B cell (primary cell): Measurements from ENCODE around the gene SLC6A12. TPM values are rescaled to one million over a fixed set of nuclear protein-coding genes. Genes with fewer than 3 reads are reported as not detected.

Experiments
- ATAC-seq: fragments of 200-7000 bp; cut with Tn5 transposase; one replicate; pipeline ENCODE4 v1.10.0; 2021; ENCODE audit warnings: low read depth, mild to moderate bottlenecking, moderate number of reproducible peaks, moderate library complexity
- CTCF ChIA-PET: fragments of 350-600 bp; sonication (Branson Sonifier 250); formaldehyde crosslinking; loops from one replicate; lab custom pipeline; 2021; ENCODE audit warnings: antibody characterized with exemption, inconsistent platforms; lab: Charles Lee
- POLR2A ChIA-PET: fragments of 350-600 bp; sonication (Branson Sonifier 250); formaldehyde crosslinking; loops from one replicate; lab custom pipeline; 2021; ENCODE audit warnings: antibody characterized with exemption; lab: Charles Lee
- DNase-seq: peaks from one replicate; pipeline ENCODE4 v3.0.0; 2013
- H2AFZ ChIP-seq: 2 replicates; pipeline ENCODE4 v1.6.1; 2012; ENCODE audit warnings: mild to moderate bottlenecking, low read depth, low read length; ENCODE audit not compliant: insufficient read depth, poor library complexity, severe bottlenecking
- H3K27ac ChIP-seq, 2 donors: 1 replicate in 1 of 2; 2 replicates in 1 of 2; pipeline ENCODE4 v1.5.1; 2012 to 2013; ENCODE audit warnings: low read length in 2 of 2, mild to moderate bottlenecking in 2 of 2, moderate library complexity in 1 of 2
- H3K27me3 ChIP-seq, 4 experiments: fragments of 200-600 bp in 1 of 4; sonication (generic) in 1 of 4; replicated peaks in 1 of 4; 1 replicate in 2 of 4; 2 replicates in 2 of 4; pipeline versions ENCODE4 v1.6.1 to v1.7.0; 2013 to 2016; ENCODE audit warnings: low read length in 3 of 4, mild to moderate bottlenecking in 2 of 4, mixed read lengths in 1 of 4, moderate library complexity in 1 of 4; ENCODE audit not compliant: insufficient read depth in 4 of 4, control insufficient read depth in 3 of 4; ENCODE audit errors: control extremely low read depth in 1 of 4
- H3K36me3 ChIP-seq, 2 experiments: replicated peaks in 1 of 2; 1 replicate in 1 of 2; 2 replicates in 1 of 2; pipeline versions ENCODE4 v1.6.1 to v1.7.1; 2013; ENCODE audit warnings: low read length in 1 of 2; ENCODE audit not compliant: insufficient read depth in 2 of 2, control insufficient read depth in 1 of 2; ENCODE audit errors: control extremely low read depth in 1 of 2, extremely low read depth in 1 of 2
- H3K4me1 ChIP-seq, 2 donors: fragments of 200-600 bp in 1 of 2; sonication (generic) in 1 of 2; 1 replicate in 1 of 2; 2 replicates in 1 of 2; pipeline versions ENCODE4 v1.5.1 to v1.6.1; 2013 to 2017; ENCODE audit warnings: low read length in 2 of 2; ENCODE audit not compliant: control insufficient read depth in 2 of 2, insufficient read depth in 2 of 2
- H3K4me2 ChIP-seq: replicated peaks from 2 replicates; pipeline ENCODE3; 2012; ENCODE audit warnings: mild to moderate bottlenecking, low read depth, low read length; ENCODE audit not compliant: poor library complexity, severe bottlenecking
- H3K4me3 ChIP-seq, 5 experiments: fragments of 200-600 bp in 1 of 5; sonication (generic) in 1 of 5; 1 replicate in 3 of 5; 2 replicates in 2 of 5; pipeline versions ENCODE4 v1.5.1 to v1.7.0; 2011 to 2016; ENCODE audit warnings: low read length in 4 of 5, mild to moderate bottlenecking in 4 of 5, low read depth in 2 of 5, control low read depth in 1 of 5, moderate library complexity in 1 of 5; ENCODE audit not compliant: insufficient read depth in 1 of 5; ENCODE audit errors: control extremely low read depth in 1 of 5, extremely low read depth in 1 of 5
- H3K79me2 ChIP-seq: fragments of 200-600 bp; sonication (generic); one replicate; pipeline ENCODE4 v1.6.0; 2016; ENCODE audit warnings: low read length; ENCODE audit not compliant: control insufficient read depth, insufficient read depth
- H3K9ac ChIP-seq: fragments of 200-600 bp; sonication (generic); 2 replicates; pipeline ENCODE4 v1.6.1; 2017; ENCODE audit warnings: mild to moderate bottlenecking, low read length, moderate library complexity
- H3K9me3 ChIP-seq, 3 donors: one replicate each; pipeline versions ENCODE4 v1.6.1 to v1.7.1; 2013; ENCODE audit warnings: low read length in 2 of 3; ENCODE audit not compliant: control insufficient read depth in 2 of 3, insufficient read depth in 1 of 3; ENCODE audit errors: control extremely low read depth in 1 of 3
- H4K20me1 ChIP-seq: 2 replicates; pipeline ENCODE4 v1.6.0; 2012; ENCODE audit warnings: mild to moderate bottlenecking, low read length; ENCODE audit not compliant: insufficient read depth, control insufficient read depth, poor library complexity, severe bottlenecking
- H3K27ac Mint-ChIP-seq: one replicate; pipeline ENCODE4 v1.8.0; 2021; ENCODE audit warnings: mixed read lengths
- H3K27me3 Mint-ChIP-seq: one replicate; pipeline ENCODE4 v1.8.0; 2021; ENCODE audit warnings: mixed read lengths
- H3K4me1 Mint-ChIP-seq: one replicate; pipeline ENCODE4 v1.8.0; 2021; ENCODE audit warnings: mixed read lengths
- H3K4me3 Mint-ChIP-seq: one replicate; pipeline ENCODE4 v1.8.0; 2021; ENCODE audit warnings: mixed read lengths
- H3K9me3 Mint-ChIP-seq: one replicate; pipeline ENCODE4 v1.8.0; 2022; ENCODE audit warnings: mixed read lengths; ENCODE audit not compliant: insufficient read depth
- EZH2 ChIP-seq: IDR thresholded peaks from 2 replicates; pipeline ENCODE4 v1.6.1; 2012; ENCODE audit warnings: borderline replicate concordance, low read depth, mild to moderate bottlenecking, moderate library complexity, low read length; ENCODE audit not compliant: insufficient read depth, poor library complexity, severe bottlenecking
- WGBS: methylation state at CpG from one replicate; pipeline ENCODE4 v1.1.5; 2013; ENCODE audit warnings: missing lambda C conversion rate; ENCODE audit not compliant: insufficient coverage; 5-methylcytosine and 5-hydroxymethylcytosine counted together
- intact Hi-C: fragments of 100-400 bp; cut with micrococcal nuclease; formaldehyde crosslinking; loops from one replicate; pipeline ENCODE4 v1.10.0; 2022
- polyA plus RNA-seq: library from polyadenylated mRNA; depleted of rRNA; stranded (reverse); fragments of >200 nt; gene quantifications from 2 replicates; pipeline ENCODE4 v1.2.3, GENCODE V29; 2012
- total RNA-seq, 2 donors: library from RNA; stranded (reverse); fragments of 120-200 nt in 1 of 2; gene quantifications; 1 replicate in 1 of 2; 2 replicates in 1 of 2; pipeline versions ENCODE4 v1.2.3 to v1.2.4, GENCODE V29; 2013 to 2022
- TF ChIP-seq, protein P1 (sequence below): fragments of 200-600 bp; IDR thresholded peaks from one replicate; pipeline ENCODE4 v1.8.0; 2022; ENCODE audit warnings: antibody characterized with exemption, mild to moderate bottlenecking

The SLC6A12 gene
- total and polyA plus RNA-seq, 2 donors (not counting 1 experiment from before 2014, with no cell fraction given): 0.06 TPM; not detected in 1

DNA sequence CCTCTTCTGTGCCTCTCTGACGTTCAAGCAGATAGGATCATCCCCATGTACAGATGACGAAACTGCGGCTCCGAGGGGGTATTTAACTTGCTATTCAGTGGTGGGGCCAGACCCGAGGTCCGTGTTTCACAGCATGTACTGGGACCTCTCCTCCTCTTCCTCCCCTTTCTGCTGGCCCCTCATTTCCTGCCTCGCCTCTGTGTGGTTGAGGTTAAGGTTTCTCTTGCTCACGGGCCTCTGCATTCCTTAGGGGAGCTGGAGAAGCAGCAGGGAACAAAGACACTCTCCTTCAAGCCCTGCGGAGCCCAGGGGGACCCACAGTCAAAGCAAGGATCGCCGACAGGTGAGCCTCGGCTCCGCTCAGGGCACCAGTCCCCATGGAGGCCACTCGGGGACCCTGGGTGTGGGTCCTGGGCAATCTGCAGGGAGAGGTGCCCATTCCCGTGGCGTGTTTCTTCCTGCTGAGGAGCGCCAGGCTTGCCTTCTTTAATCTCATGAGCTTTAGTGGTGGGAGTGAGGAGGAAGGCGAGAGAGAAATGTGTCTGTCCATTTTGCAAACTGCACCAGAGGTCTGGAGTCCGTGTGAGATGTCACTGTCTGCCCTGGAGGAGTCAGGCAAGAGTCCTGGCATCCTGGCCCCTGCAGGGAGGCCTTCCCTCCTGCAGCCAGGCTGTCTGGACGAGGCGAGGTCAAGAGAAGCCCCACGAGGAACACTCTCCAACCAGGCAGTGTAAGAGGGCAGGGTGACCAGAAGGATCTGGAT is 45.0 kb downstream of the SLC6A12 start:
- Histone ChIP-seq H3K4me3 (no peak overlapping the region), H2AFZ (no peak overlapping the region), H3K4me1 (no peaks in the 10 kb centered on the region), H3K9me3 (no peaks in the 10 kb centered on the region), H3K9ac (no peak overlapping the region), H3K27ac (no peak overlapping the region), H3K4me2 (no peak overlapping the region), H3K36me3 (no peaks in the 10 kb centered on the region), H4K20me1 (no peaks in the 10 kb centered on the region), H3K27me3 (peaks cover 0 to 2% (median 0%) of the 10 kb centered on the region in 4 experiments), H3K79me2 (no peaks in the 10 kb centered on the region)
- TF ChIP-seq EZH2: no peak
- TF ChIP-seq, protein P1, sequence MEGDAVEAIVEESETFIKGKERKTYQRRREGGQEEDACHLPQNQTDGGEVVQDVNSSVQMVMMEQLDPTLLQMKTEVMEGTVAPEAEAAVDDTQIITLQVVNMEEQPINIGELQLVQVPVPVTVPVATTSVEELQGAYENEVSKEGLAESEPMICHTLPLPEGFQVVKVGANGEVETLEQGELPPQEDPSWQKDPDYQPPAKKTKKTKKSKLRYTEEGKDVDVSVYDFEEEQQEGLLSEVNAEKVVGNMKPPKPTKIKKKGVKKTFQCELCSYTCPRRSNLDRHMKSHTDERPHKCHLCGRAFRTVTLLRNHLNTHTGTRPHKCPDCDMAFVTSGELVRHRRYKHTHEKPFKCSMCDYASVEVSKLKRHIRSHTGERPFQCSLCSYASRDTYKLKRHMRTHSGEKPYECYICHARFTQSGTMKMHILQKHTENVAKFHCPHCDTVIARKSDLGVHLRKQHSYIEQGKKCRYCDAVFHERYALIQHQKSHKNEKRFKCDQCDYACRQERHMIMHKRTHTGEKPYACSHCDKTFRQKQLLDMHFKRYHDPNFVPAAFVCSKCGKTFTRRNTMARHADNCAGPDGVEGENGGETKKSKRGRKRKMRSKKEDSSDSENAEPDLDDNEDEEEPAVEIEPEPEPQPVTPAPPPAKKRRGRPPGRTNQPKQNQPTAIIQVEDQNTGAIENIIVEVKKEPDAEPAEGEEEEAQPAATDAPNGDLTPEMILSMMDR: no peak
- intact Hi-C loops: no loop called here
- ChIA-PET POLR2A (no interaction called here), CTCF (no interaction called here)
- Mint-ChIP-seq H3K27me3 (peaks cover 26% of the 10 kb centered on the region), H3K9me3 (no peaks in the 10 kb centered on the region), H3K4me3 (no peak overlapping the region), H3K27ac (no peak overlapping the region), H3K4me1 (no peaks in the 10 kb centered on the region)
- ATAC-seq (no peak), DNase-seq (no peak)
- 44% methylated on average over 16 of the region's 22 CpGs for WGBS

DNA sequence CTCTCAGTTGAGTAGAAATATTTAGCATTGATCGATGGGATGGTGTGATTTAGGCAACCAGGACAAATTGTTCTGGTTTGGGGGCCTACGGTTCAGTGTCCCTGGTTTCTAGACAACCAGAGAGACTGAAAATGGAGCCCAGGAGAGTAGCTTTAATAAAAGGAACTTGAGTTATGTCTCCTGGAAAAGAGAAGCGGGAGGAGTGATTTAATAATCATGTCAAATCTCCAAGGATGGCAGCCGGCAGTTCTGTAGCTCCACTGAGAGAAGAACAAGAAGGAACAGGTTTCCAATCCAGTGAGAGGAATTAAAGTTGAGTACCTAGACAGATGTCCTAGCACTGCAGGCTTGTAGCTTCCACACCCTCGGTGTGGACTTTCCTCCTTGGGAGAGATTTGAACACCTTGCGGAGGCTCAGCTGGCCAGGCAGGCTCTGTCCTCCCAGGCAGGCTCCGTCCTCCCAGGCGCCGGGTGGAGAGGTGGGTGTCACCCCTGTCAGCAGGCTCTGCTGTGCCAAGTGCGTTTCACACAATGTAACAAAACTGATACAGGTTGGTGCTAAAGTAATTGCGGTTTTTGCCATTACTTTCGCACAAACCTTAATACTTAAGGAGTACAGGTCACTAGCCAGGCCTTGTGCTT is 45.9 kb downstream of the SLC6A12 start:
- TF ChIP-seq, protein P1: no peak
- TF ChIP-seq EZH2: no peak
- Histone ChIP-seq H4K20me1 (no peaks in the 10 kb centered on the region), H3K4me3 (no peak overlapping the region), H3K27me3 (peaks cover 0 to 2% (median 0%) of the 10 kb centered on the region in 4 experiments), H3K4me2 (no peak overlapping the region), H3K36me3 (no peaks in the 10 kb centered on the region), H3K4me1 (no peaks in the 10 kb centered on the region), H3K9me3 (no peaks in the 10 kb centered on the region), H2AFZ (no peak overlapping the region), H3K9ac (no peak overlapping the region), H3K79me2 (no peaks in the 10 kb centered on the region), H3K27ac (no peak overlapping the region)
- Mint-ChIP-seq H3K4me1 (no peaks in the 10 kb centered on the region), H3K27me3 (peaks cover 26% of the 10 kb centered on the region), H3K9me3 (no peaks in the 10 kb centered on the region), H3K4me3 (no peak overlapping the region), H3K27ac (no peak overlapping the region)
- no peak for ATAC-seq
- DNase-seq: no peak
- WGBS: 92% methylated on average over 9 of the region's 12 CpGs
- intact Hi-C loops: no loop called here
- ChIA-PET POLR2A (no interaction called here), CTCF (no interaction called here)
